ENCODE measurements around the gene ATF3. TPM values are rescaled to one million over a fixed set of nuclear protein-coding genes. Genes with fewer than 3 reads are reported as not detected.

ATF3 gene
- total RNA-seq, 2 experiments from 2014 or later, result 2.7 to 2.9 TPM

- intact Hi-C loops (cut with micrococcal nuclease; ENCODE audit: unreplicated experiment), result no loop called here
- H3K9me3 ChIP-seq (ENCODE audit: low read length), result no peaks in the 10 kb centered on the region
- TF ChIP-seq EZH2phosphoT487 (IDR thresholded peaks at IDR 0.05; ENCODE audit: borderline replicate concordance, low read depth, low read length), result no peak
- no peak for TF ChIP-seq CTCF (conservative IDR thresholded peaks at IDR 0.05; ENCODE audit: low read length)
- POLR2A ChIA-PET, result no interaction called here
- H3K9me2 ChIP-seq (ENCODE audit: insufficient read depth, low read length), result no peaks in the 10 kb centered on the region
- H3K79me2 ChIP-seq (ENCODE audit: insufficient read depth, low read depth, low read length), result no peaks in the 10 kb centered on the region
- no peak overlapping the region for H2AFZ ChIP-seq (ENCODE audit: low read length)
- DNase-seq (ENCODE audit: low spot score), result no peak
- no peak overlapping the region for H3K27ac ChIP-seq (ENCODE audit: low read depth, low read length, poor library complexity, severe bottlenecking)
- no peaks in the 10 kb centered on the region for H3K36me3 ChIP-seq (ENCODE audit: insufficient read depth, low read length)
- BruUV-seq (replicated peaks), result no TSS peak
- H3K4me2 ChIP-seq (ENCODE audit: low read length), result no peak overlapping the region
- no peaks in the 10 kb centered on the region for H3K4me1 ChIP-seq (ENCODE audit: insufficient read depth, low read length, poor library complexity, severe bottlenecking)
- H4K20me1 ChIP-seq (ENCODE audit: insufficient read depth, low read length), result no peaks in the 10 kb centered on the region
- CTCF ChIA-PET (ENCODE audit: unreplicated experiment), result no interaction called here
- no peak overlapping the region for H3K4me3 ChIP-seq (ENCODE audit: low read depth, low read length, poor library complexity, severe bottlenecking)
Observed at GRCh38 chr1:212644866-212645545, 36.4 kb downstream of the ATF3 start.

- intact Hi-C loops (cut with micrococcal nuclease; ENCODE audit: unreplicated experiment), result no loop called here
- Histone ChIP-seq H3K9me3 (ENCODE audit: low read length) (no peaks in the 10 kb centered on the region), H3K4me3 (ENCODE audit: low read depth, low read length, poor library complexity, severe bottlenecking) (no peak overlapping the region), H3K9me2 (ENCODE audit: insufficient read depth, low read length) (no peaks in the 10 kb centered on the region), H3K4me1 (ENCODE audit: insufficient read depth, low read length, poor library complexity, severe bottlenecking) (no peaks in the 10 kb centered on the region), H3K27ac (ENCODE audit: low read depth, low read length, poor library complexity, severe bottlenecking) (no peak overlapping the region), H3K79me2 (ENCODE audit: insufficient read depth, low read depth, low read length) (no peaks in the 10 kb centered on the region), H2AFZ (ENCODE audit: low read length) (no peak overlapping the region), H3K4me2 (ENCODE audit: low read length) (no peak overlapping the region), H3K36me3 (ENCODE audit: insufficient read depth, low read length) (no peaks in the 10 kb centered on the region), H4K20me1 (ENCODE audit: insufficient read depth, low read length) (no peaks in the 10 kb centered on the region)
- ChIA-PET CTCF (ENCODE audit: unreplicated experiment) (interaction anchor here (0.6 kb wide), 1 partner anchor 23 kb away, joined by 3 read pairs; no protein-coding TSS in a partner anchor), POLR2A (no interaction called here)
- TF ChIP-seq EZH2phosphoT487 (IDR thresholded peaks at IDR 0.05; ENCODE audit: borderline replicate concordance, low read depth, low read length), result no peak
- TF ChIP-seq CTCF (conservative IDR thresholded peaks at IDR 0.05; ENCODE audit: low read length), result no peak
- no TSS peak for BruUV-seq (replicated peaks)
- no peak for DNase-seq (ENCODE audit: low spot score)
Observed at GRCh38 chr1:212645546-212646543, 37.3 kb downstream of the ATF3 start.
